Fibroblast of lung (primary cell): ENCODE measurements around the gene FIZ1. TPM values are rescaled to one million over a fixed set of nuclear protein-coding genes. Genes with fewer than 3 reads are reported as not detected.

Experiments
- DNase-seq, 2 donors: peaks; one replicate each; pipeline versions ENCODE4 v3.0.0 to v3.0.0-alpha.2; 2010; ENCODE audit warnings: low read depth in 2 of 2
- H2AFZ ChIP-seq: 2 replicates; pipeline ENCODE4 v1.5.1; 2012; ENCODE audit warnings: low read length, control low read depth, inconsistent platforms
- H3K27ac ChIP-seq: 2 replicates; pipeline ENCODE4 v1.5.1; 2011; ENCODE audit warnings: low read length, control low read depth; ENCODE audit not compliant: insufficient read depth
- H3K27me3 ChIP-seq: 2 replicates; pipeline ENCODE4 v1.5.1; 2011; ENCODE audit warnings: mild to moderate bottlenecking, low read length; ENCODE audit not compliant: control insufficient read depth, insufficient read depth
- H3K36me3 ChIP-seq: 2 replicates; pipeline ENCODE4 v1.5.1; 2011; ENCODE audit warnings: low read length; ENCODE audit not compliant: control insufficient read depth, insufficient read depth
- H3K4me1 ChIP-seq: 2 replicates; pipeline ENCODE4 v1.5.1; 2011; ENCODE audit warnings: low read length; ENCODE audit not compliant: control insufficient read depth, insufficient read depth; ENCODE audit errors: extremely low read depth
- H3K4me2 ChIP-seq: 2 replicates; pipeline ENCODE4 v1.5.1; 2011; ENCODE audit warnings: low read length, control low read depth; ENCODE audit not compliant: insufficient read depth; ENCODE audit errors: extremely low read depth
- H3K4me3 ChIP-seq, 4 experiments: fragments of 200-600 bp in 1 of 4; sonication (generic) in 1 of 4; replicated peaks in 1 of 4; 2 replicates each; pipeline ENCODE4 v1.5.1; 2011 to 2016; ENCODE audit warnings: low read length in 4 of 4, low read depth in 3 of 4, mild to moderate bottlenecking in 3 of 4, control low read depth in 2 of 4, inconsistent platforms in 1 of 4, mixed read lengths in 1 of 4; ENCODE audit not compliant: insufficient read depth in 1 of 4; ENCODE audit errors: control extremely low read depth in 1 of 4
- H3K79me2 ChIP-seq: 2 replicates; pipeline ENCODE4 v1.5.1; 2012; ENCODE audit warnings: mild to moderate bottlenecking, low read length, inconsistent platforms; ENCODE audit not compliant: control insufficient read depth, insufficient read depth
- H3K9ac ChIP-seq: 2 replicates; pipeline ENCODE4 v1.5.1; 2011; ENCODE audit warnings: mild to moderate bottlenecking, low read length, control low read depth; ENCODE audit not compliant: insufficient read depth
- H3K9me3 ChIP-seq: 2 replicates; pipeline ENCODE4 v1.5.1; 2012; ENCODE audit warnings: low read depth, low read length; ENCODE audit not compliant: control insufficient read depth, insufficient read depth
- H4K20me1 ChIP-seq: 2 replicates; pipeline ENCODE4 v1.5.1; 2011; ENCODE audit warnings: low read length; ENCODE audit not compliant: control insufficient read depth, insufficient read depth; ENCODE audit errors: extremely low read depth
- CTCF ChIP-seq, 2 donors: IDR thresholded peaks in 1 of 2; conservative IDR thresholded peaks in 1 of 2; 1 replicate in 1 of 2; 2 replicates in 1 of 2; pipeline ENCODE4 v1.5.1; 2011 to 2012; ENCODE audit warnings: low read length in 2 of 2, control low read depth in 1 of 2, inconsistent platforms in 1 of 2, low read depth in 1 of 2, mild to moderate bottlenecking in 1 of 2
- EZH2 ChIP-seq: IDR thresholded peaks from 2 replicates; pipeline ENCODE4 v1.5.1; 2012; ENCODE audit warnings: low read length, control low read depth, mild to moderate bottlenecking; ENCODE audit errors: missing control alignments
- polyA plus RNA-seq, 2 donors: library from polyadenylated mRNA; depleted of rRNA in 1 of 2; stranded (reverse) in 1 of 2; unstranded in 1 of 2; fragments of >200 nt; gene quantifications; 2 replicates each; pipeline ENCODE4 v1.2.1, GENCODE V29; 2011 to 2012; ENCODE audit warnings: missing spikeins in 1 of 2
- total RNA-seq: library from RNA; depleted of rRNA; stranded (reverse); fragments of >200 nt; gene quantifications from 2 replicates; pipeline ENCODE4 v1.2.1, GENCODE V29; 2014

FIZ1 gene
- total and polyA plus RNA-seq, 2 donors (not counting 1 experiment from before 2014, with no cell fraction given) = 1.8 to 2.3 TPM

- peak; percentile 75 to 86 for DNase-seq
Measured at GRCh38 chr19:55647732-55648584, 48.6 kb upstream of the FIZ1 start, which contains the start of gene CCDC106. TSS of gene CCDC106 (plus strand) at chr19:55648212. CDS start at chr19:55649047, 835 bp downstream.

DNA sequence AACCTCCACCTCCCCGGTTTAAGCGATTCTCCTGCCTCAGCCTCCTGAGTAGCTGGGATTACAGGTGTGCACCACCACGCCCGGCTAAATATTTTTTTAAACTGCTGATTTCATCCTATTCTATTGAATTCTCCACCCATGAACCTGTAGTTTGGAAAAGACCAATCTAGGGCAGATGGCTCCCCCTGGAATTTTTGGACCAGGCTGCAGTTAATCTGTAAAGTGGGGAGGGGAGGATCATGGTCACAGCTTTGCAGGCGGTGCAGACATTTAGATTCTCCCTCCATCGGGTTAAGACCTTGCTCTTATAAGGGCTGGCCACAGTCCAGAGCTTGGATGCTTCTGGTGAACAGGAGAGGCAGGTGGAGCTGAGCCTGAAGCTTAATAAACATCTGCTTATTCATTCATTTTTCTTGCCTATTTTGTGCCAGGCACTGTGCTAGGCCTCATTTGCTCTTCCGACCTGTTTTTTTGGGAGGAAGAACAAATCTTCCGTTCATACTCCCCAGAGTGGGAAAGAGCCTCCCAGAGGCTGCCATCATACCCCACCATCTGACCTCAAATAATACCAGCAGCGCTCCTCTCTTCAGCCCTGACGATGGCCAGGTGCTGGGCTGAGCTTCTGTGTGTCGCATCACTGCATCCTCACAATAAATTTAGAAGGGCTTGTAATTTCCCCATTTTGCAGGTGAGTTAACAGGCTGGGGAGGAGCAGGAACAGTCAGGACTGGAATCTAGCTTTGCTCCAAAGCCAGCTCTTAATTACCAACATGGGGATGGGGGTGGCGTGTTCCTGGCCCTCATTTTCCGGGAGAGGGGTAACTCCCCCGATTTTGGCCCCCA, 47.8 kb upstream of the FIZ1 start:
- peak overlapping the region; percentile 93 for H3K4me2 ChIP-seq
- H3K4me3 ChIP-seq = peak overlapping the region; percentile 58 to 79 (median 60)
- H3K27ac ChIP-seq = no peak overlapping the region
- H3K4me1 ChIP-seq = peaks cover 10% of the 10 kb centered on the region
- H4K20me1 ChIP-seq = no peaks in the 10 kb centered on the region
- no peak for TF ChIP-seq CTCF (conservative IDR thresholded peaks at IDR 0.05 in 1 of 2, IDR thresholded peaks at IDR 0.05 in 1 of 2; ENCODE audit: low read depth in 1 of 2, low read length in 2 of 2)
- no peak for TF ChIP-seq EZH2
- no peaks in the 10 kb centered on the region for H3K9me3 ChIP-seq
- H2AFZ ChIP-seq = no peak overlapping the region
- H3K27me3 ChIP-seq = no peaks in the 10 kb centered on the region
- H3K79me2 ChIP-seq = peaks cover 25% of the 10 kb centered on the region
- H3K36me3 ChIP-seq = peaks cover 13% of the 10 kb centered on the region
- DNase-seq = no peak
- H3K9ac ChIP-seq = no peak overlapping the region

More at GRCh38 chr19:55647732-55648584, 48.6 kb upstream of the FIZ1 start, which contains the start of gene CCDC106:
- peak within 1 kb of the TSS; percentile 76 for H2AFZ ChIP-seq
- H3K9ac ChIP-seq = peak within 1 kb of the TSS; percentile 61
- H3K79me2 ChIP-seq = peaks cover 20% of the 10 kb centered on the region
- H4K20me1 ChIP-seq = no peaks in the 10 kb centered on the region
- TF ChIP-seq CTCF (conservative IDR thresholded peaks at IDR 0.05 in 1 of 2, IDR thresholded peaks at IDR 0.05 in 1 of 2; ENCODE audit: low read depth in 1 of 2, low read length in 2 of 2) (no peak), EZH2 (no peak)
- no peaks in the 10 kb centered on the region for H3K27me3 ChIP-seq
- peaks cover 6% of the 10 kb centered on the region for H3K4me1 ChIP-seq
- H3K4me3 ChIP-seq = peak within 1 kb of the TSS; percentile 58 to 79 (median 64)
- H3K9me3 ChIP-seq = no peaks in the 10 kb centered on the region
- H3K36me3 ChIP-seq = peaks cover 18% of the 10 kb centered on the region
- H3K4me2 ChIP-seq = peak within 1 kb of the TSS; percentile 93
- peak within 1 kb of the TSS; percentile 38 for H3K27ac ChIP-seq

DNA sequence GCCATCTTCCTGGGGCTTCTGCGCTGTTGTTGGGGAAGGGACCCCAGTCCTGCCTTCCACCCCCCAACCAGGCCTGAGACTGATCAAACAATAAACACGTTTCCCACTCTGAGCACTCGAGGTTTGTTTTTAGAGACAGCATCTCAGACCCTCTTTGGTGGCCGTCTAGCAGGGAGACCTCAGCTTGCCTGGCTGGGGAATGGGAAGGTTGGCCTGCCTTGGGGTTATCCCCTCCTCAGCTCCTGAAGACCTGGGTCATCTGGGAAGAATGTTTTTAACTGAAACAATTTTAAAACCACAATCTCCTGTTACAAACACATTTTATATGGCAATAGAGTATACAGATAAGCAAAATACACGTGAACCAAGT, 46.2 kb upstream of the FIZ1 start:
- DNase-seq = no peak
- TF ChIP-seq CTCF (conservative IDR thresholded peaks at IDR 0.05 in 1 of 2, IDR thresholded peaks at IDR 0.05 in 1 of 2; ENCODE audit: low read depth in 1 of 2, low read length in 2 of 2) = no peak
- TF ChIP-seq EZH2 = no peak
- peaks cover 11% of the 10 kb centered on the region for H3K4me1 ChIP-seq
- H3K4me2 ChIP-seq = no peak overlapping the region
- no peaks in the 10 kb centered on the region for H4K20me1 ChIP-seq
- no peak overlapping the region for H2AFZ ChIP-seq
- peaks cover 30% of the 10 kb centered on the region for H3K79me2 ChIP-seq
- H3K36me3 ChIP-seq = peaks cover 12% of the 10 kb centered on the region
- no peaks in the 10 kb centered on the region for H3K27me3 ChIP-seq
- H3K4me3 ChIP-seq = no peak overlapping the region
- no peak overlapping the region for H3K9ac ChIP-seq
- H3K27ac ChIP-seq = no peak overlapping the region
- H3K9me3 ChIP-seq = no peaks in the 10 kb centered on the region
